A549 (cell line): Measurements from ENCODE around the gene ACAD11. TPM values are rescaled to one million over a fixed set of nuclear protein-coding genes. Genes with fewer than 3 reads are reported as not detected.

ENCODE experiments used
- ATAC-seq, 2 experiments: fragments of 200-7000 bp in 1 of 2; fragments of >200 bp in 1 of 2; cut with Nextera tagmentation in 1 of 2; cut with Tn5 transposase in 1 of 2; 3 replicates each; pipeline versions ENCODE4 v1.8.0 to v1.9.1; 2018 to 2020; ENCODE audit warnings: mild to moderate bottlenecking in 1 of 2, moderate library complexity in 1 of 2
- CTCF ChIA-PET: fragments of 300-600 bp; sonication (Branson Sonifier 250); formaldehyde crosslinking; extraction: SDS; loops from one replicate; lab custom pipeline; 2021; ENCODE audit warnings: antibody characterized with exemption, inconsistent platforms; lab: Yijun Ruan, JAX
- POLR2A ChIA-PET: fragments of 350-600 bp; formaldehyde crosslinking; extraction: SDS; loops from one replicate; lab custom pipeline; 2021; ENCODE audit warnings: antibody characterized with exemption, inconsistent platforms; lab: Yijun Ruan, JAX
- DNase-seq, 2 experiments: peaks; one replicate each; pipeline versions ENCODE4 v3.0.0 to v3.0.0-alpha.2; 2011 to 2016; ENCODE audit warnings: low read depth in 1 of 2, low spot score in 1 of 2
- FAIRE-seq: peaks from 2 replicates; lab custom pipeline; 2011; peaks lifted over from hg19 to GRCh38; lab: Jason Lieb, UNC
- H3K27ac ChIP-seq, 2 experiments: fragments of >200 bp; sonication (Bioruptor Twin); formaldehyde crosslinking; 3 replicates each; pipeline ENCODE4 v1.5.1; 2016 to 2017
- H3K4me1 ChIP-seq: fragments of >200 bp; sonication (Bioruptor Twin); formaldehyde crosslinking; 3 replicates; pipeline ENCODE4 v1.6.1; 2016
- H3K4me2 ChIP-seq: fragments of >200 bp; sonication (Bioruptor Twin); formaldehyde crosslinking; 3 replicates; pipeline ENCODE4 v1.6.1; 2016
- H3K4me3 ChIP-seq: fragments of >200 bp; sonication (Bioruptor Twin); formaldehyde crosslinking; 3 replicates; pipeline ENCODE4 v1.5.1; 2016
- H3K9me3 ChIP-seq: fragments of >200 bp; sonication (Bioruptor Twin); formaldehyde crosslinking; 3 replicates; pipeline ENCODE4 v1.6.1; 2016
- CBX2 ChIP-seq: fragments of 200-600 bp; sonication (generic); IDR thresholded peaks from 2 replicates; pipeline ENCODE4 v1.6.1; 2016; ENCODE audit warnings: low read depth, mild to moderate bottlenecking, borderline replicate concordance
- CEBPB ChIP-seq, 2 experiments: fragments of >200 bp in 1 of 2; sonication (Bioruptor Twin) in 1 of 2; formaldehyde crosslinking in 1 of 2; IDR thresholded peaks; 2 replicates each; pipeline ENCODE4 v1.6.1; 2012 to 2016
- EHF ChIP-seq: fragments of 250-450 bp; sonication (Bioruptor Pico); IDR thresholded peaks from 2 replicates; pipeline ENCODE4 v1.5.0; 2020; ENCODE audit warnings: mild to moderate bottlenecking
- EP300 ChIP-seq, 2 experiments: fragments of >200 bp; sonication (Bioruptor Twin); formaldehyde crosslinking; IDR thresholded peaks; 2 replicates in 1 of 2; 3 replicates in 1 of 2; pipeline ENCODE4 v1.6.1; 2016 to 2017
- ESRRA ChIP-seq: fragments of 150-350 bp; IDR thresholded peaks from 2 replicates; pipeline ENCODE4 v1.6.1; 2014; ENCODE audit warnings: mild to moderate bottlenecking, low read length, borderline replicate concordance
- FOSL2 ChIP-seq, 2 experiments: fragments of 450-650 bp in 1 of 2; fragments of >200 bp in 1 of 2; sonication (Bioruptor Twin) in 1 of 2; formaldehyde crosslinking; IDR thresholded peaks; 2 replicates each; pipeline versions ENCODE4 v1.5.0 to v1.6.1; 2016 to 2020; ENCODE audit warnings: mild to moderate bottlenecking in 1 of 2, moderate library complexity in 1 of 2
- HDAC2 ChIP-seq: fragments of 200-600 bp; sonication (generic); IDR thresholded peaks from 2 replicates; pipeline ENCODE4 v1.6.1; 2016
- HOXA7 ChIP-seq: fragments of 250-450 bp; sonication (Bioruptor Pico); IDR thresholded peaks from 2 replicates; pipeline ENCODE4 v1.5.0; 2020; ENCODE audit warnings: mild to moderate bottlenecking, moderate library complexity
- JUN ChIP-seq, 2 experiments: fragments of >200 bp; sonication (Bioruptor Twin); formaldehyde crosslinking; IDR thresholded peaks; 2 replicates in 1 of 2; 3 replicates in 1 of 2; pipeline ENCODE4 v1.6.1; 2016 to 2017
- KDM1A ChIP-seq: fragments of 200-600 bp; sonication (generic); IDR thresholded peaks from 2 replicates; pipeline ENCODE4 v1.6.1; 2016; ENCODE audit warnings: low read depth, mild to moderate bottlenecking
- NPAS2 ChIP-seq: fragments of 250-450 bp; sonication (Bioruptor Pico); IDR thresholded peaks from 2 replicates; pipeline ENCODE4 v1.8.0; 2022; ENCODE audit warnings: mild to moderate bottlenecking, moderate library complexity, borderline replicate concordance
- POLR2A ChIP-seq: IDR thresholded peaks from 2 replicates; pipeline ENCODE4 v1.6.1; 2012; ENCODE audit warnings: mild to moderate bottlenecking, low read length
- POLR2AphosphoS2 ChIP-seq: conservative IDR thresholded peaks from 2 replicates; pipeline ENCODE4 v1.6.1; 2012; ENCODE audit warnings: low read length, improper control_type of control experiment, inconsistent platforms
- RFX5 ChIP-seq: fragments of 450-650 bp; IDR thresholded peaks from 2 replicates; pipeline ENCODE4 v1.7.1; 2014; ENCODE audit warnings: antibody characterized with exemption, mild to moderate bottlenecking, moderate library complexity
- TP53 ChIP-seq: fragments of 250-450 bp; sonication (Bioruptor Pico); IDR thresholded peaks from 2 replicates; pipeline ENCODE4 v1.5.0; 2021; ENCODE audit warnings: mild to moderate bottlenecking, moderate library complexity
- ZC3H11A ChIP-seq: fragments of 450-650 bp; IDR thresholded peaks from 2 replicates; pipeline ENCODE4 v1.6.1; 2014; ENCODE audit warnings: antibody characterized with exemption, mild to moderate bottlenecking
- WGBS: methylation state at CpG from one replicate; pipeline ENCODE4 v1.1.6; 2017; ENCODE audit errors: missing lambda C conversion rate; 5-methylcytosine and 5-hydroxymethylcytosine counted together
- polyA plus RNA-seq, 4 experiments: library from polyadenylated mRNA; depleted of rRNA in 3 of 4; stranded (reverse); fragments of >200 nt; fragmentation: RNase III in 1 of 4; extraction: RNeasy Plus Mini Kit Qiagen cat#74134 plus additional on column Dnase treatment in 1 of 4; gene quantifications; 2 replicates in 3 of 4; 3 replicates in 1 of 4; pipeline ENCODE4 v1.2.3, GENCODE V29; 2011 to 2017
- TF ChIP-seq, protein P1 (sequence below): fragments of 150-350 bp; IDR thresholded peaks from 2 replicates; pipeline ENCODE4 v1.6.1; 2014; ENCODE audit warnings: low read depth, mild to moderate bottlenecking, low read length
- TF ChIP-seq, protein P2 (sequence below): IDR thresholded peaks from 2 replicates; pipeline ENCODE4 v1.6.1; 2012
- TF ChIP-seq, protein P3 (sequence below): fragments of >200 bp; sonication (Bioruptor Twin); formaldehyde crosslinking; IDR thresholded peaks from 2 replicates; pipeline ENCODE4 v1.6.1; 2016
- TF ChIP-seq, protein P4 (sequence below): fragments of 250-450 bp; sonication (Bioruptor Pico); IDR thresholded peaks from 2 replicates; pipeline ENCODE4 v1.5.0; 2021; ENCODE audit warnings: mild to moderate bottlenecking, moderate library complexity, borderline replicate concordance

ACAD11 gene
- polyA plus RNA-seq, 2 of the 4 experiments (the other 2 are of a cell fraction), result 10.3 to 19.2 TPM

DNA sequence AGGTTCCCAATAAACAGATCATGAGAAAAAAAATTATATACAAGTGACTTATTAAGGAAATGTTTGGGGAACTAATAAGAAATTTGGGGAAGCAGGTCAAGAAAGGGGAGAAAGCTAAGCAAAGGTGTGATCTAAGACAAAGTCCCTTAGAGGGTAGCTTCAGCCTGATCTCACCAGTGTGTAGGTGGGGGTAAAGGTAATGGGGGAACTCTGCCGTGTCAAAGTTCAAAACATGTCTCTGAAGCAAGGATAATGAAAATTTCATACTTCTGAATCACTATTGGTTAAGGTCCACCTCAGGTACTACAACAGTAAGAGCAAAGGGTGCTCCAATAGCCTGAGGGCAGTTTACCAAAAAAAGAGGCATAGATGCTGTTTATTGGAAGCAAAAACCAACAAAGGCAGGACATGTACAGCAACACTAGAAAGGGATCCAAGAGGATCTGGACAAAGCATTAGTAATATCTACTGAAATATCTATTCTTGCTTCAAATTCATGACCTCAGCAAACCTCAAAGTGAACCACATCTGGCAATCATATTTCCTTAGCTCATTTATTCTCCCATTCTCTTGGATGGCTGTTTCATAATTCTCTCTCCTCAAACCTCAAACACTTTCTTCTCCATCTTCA lies 6.9 kb downstream of the ACAD11 start:
- Histone ChIP-seq H3K4me3 (no peak overlapping the region), H3K4me1 (no peaks in the 10 kb centered on the region), H3K9me3 (no peaks in the 10 kb centered on the region), H3K27ac (no peak overlapping the region), H3K4me2 (no peak overlapping the region)
- DNase-seq (no peak), FAIRE-seq (no peak), ATAC-seq (no peak)
- POLR2A ChIA-PET, result no interaction called here
- WGBS, result 76% methylated on average over 1 of the region's 1 CpG
- CTCF ChIA-PET, result interaction anchor here (1.0 to 1.7 kb wide), 2 partner anchors 9 to 11 kb away, joined by 4 read pairs; no protein-coding TSS in a partner anchor
- TF ChIP-seq TP53 (CRISPR knock-in tag) (no peak), NPAS2 (no peak), POLR2A (no peak)

DNA sequence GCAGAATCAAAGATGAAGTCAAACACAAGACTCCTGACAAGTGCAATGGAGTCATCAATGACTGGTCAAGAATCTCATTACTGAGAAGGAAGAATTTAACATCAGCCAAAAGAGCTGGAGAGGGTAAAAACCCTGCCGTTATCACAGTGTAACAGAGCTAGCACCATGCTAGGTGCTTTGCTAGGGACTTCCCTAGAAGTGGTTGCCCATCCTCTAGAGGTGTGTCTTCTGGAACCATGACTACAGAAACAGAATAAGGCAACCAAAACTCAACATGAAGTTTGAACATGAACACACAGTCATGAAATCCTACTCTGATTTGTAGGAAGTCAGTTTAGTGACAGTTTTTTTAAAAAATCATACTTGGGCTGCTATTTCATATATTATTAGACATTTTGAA lies 9.5 kb downstream of the ACAD11 start:
- TF ChIP-seq ESRRA, result no peak
- no peak for TF ChIP-seq HOXA7 (CRISPR knock-in tag)
- no peak for TF ChIP-seq POLR2AphosphoS2
- TF ChIP-seq, protein P1, sequence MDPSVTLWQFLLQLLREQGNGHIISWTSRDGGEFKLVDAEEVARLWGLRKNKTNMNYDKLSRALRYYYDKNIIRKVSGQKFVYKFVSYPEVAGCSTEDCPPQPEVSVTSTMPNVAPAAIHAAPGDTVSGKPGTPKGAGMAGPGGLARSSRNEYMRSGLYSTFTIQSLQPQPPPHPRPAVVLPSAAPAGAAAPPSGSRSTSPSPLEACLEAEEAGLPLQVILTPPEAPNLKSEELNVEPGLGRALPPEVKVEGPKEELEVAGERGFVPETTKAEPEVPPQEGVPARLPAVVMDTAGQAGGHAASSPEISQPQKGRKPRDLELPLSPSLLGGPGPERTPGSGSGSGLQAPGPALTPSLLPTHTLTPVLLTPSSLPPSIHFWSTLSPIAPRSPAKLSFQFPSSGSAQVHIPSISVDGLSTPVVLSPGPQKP, result no peak
- TF ChIP-seq, protein P2, sequence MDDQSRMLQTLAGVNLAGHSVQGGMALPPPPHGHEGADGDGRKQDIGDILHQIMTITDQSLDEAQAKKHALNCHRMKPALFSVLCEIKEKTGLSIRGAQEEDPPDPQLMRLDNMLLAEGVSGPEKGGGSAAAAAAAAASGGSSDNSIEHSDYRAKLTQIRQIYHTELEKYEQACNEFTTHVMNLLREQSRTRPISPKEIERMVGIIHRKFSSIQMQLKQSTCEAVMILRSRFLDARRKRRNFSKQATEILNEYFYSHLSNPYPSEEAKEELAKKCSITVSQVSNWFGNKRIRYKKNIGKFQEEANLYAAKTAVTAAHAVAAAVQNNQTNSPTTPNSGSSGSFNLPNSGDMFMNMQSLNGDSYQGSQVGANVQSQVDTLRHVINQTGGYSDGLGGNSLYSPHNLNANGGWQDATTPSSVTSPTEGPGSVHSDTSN, result no peak
- TF ChIP-seq HDAC2, result no peak
- no peak for TF ChIP-seq EHF (CRISPR knock-in tag)
- TF ChIP-seq KDM1A, result no peak
- no peak for TF ChIP-seq FOSL2 (IDR thresholded peaks at IDR 0.05)
- no peak for TF ChIP-seq FOSL2 (CRISPR knock-in tag; IDR thresholded peaks at IDR 0.05)
- FAIRE-seq, result no peak

DNA sequence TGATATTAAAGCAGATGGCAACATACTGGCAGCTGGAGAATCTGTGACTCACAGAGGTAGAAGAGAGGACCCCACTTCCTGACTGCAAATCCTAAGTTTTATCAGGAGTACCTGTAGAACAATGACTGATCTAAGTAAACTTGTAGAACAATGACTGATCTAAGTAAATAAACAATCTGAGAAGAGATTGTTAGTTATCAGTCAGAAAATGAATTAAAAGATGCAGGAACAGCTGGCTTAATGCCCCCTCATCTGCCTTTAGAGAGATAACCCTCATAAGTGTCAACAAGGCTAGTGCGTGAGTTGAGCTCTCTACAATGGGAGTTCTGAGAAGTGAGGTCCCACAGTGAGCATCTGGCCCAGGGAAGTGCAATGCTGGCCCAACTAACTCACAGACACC lies 14.6 kb downstream of the ACAD11 start:
- Histone ChIP-seq H3K4me3 (no peak overlapping the region), H3K4me2 (no peak overlapping the region), H3K27ac (no peak overlapping the region), H3K9me3 (no peaks in the 10 kb centered on the region), H3K4me1 (peaks cover 9% of the 10 kb centered on the region)
- ChIA-PET CTCF (no interaction called here), POLR2A (no interaction called here)
- DNase-seq (no peak), ATAC-seq (no peak; a peak in 1 of 6 replicates), FAIRE-seq (no peak)
- 100% methylated on average over 1 of the region's 1 CpG for WGBS
- TF ChIP-seq, protein P3, sequence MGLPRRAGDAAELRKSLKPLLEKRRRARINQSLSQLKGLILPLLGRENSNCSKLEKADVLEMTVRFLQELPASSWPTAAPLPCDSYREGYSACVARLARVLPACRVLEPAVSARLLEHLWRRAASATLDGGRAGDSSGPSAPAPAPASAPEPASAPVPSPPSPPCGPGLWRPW, result no peak
- TF ChIP-seq RFX5 (no peak), CBX2 (no peak), ZC3H11A (no peak), EP300 (IDR thresholded peaks at IDR 0.05) (no peak), CEBPB (IDR thresholded peaks at IDR 0.05) (no peak), JUN (IDR thresholded peaks at IDR 0.05) (no peak)
- TF ChIP-seq, all 56 proteins: peak for 0

More for the DNA sequence above, 9.5 kb downstream of the ACAD11 start:
- 86% methylated on average over 1 of the region's 1 CpG for WGBS
- DNase-seq (no peak), ATAC-seq (no peak)
- Histone ChIP-seq H3K4me3 (no peak overlapping the region), H3K4me2 (no peak overlapping the region), H3K9me3 (no peaks in the 10 kb centered on the region), H3K4me1 (peaks cover 3% of the 10 kb centered on the region; the same call in 2 of the 3 replicates), H3K27ac (no peak overlapping the region)
- CTCF ChIA-PET, result interaction anchor here (1.3 kb wide), 1 partner anchor 114 kb away, joined by 4 read pairs; no protein-coding TSS in a partner anchor
- POLR2A ChIA-PET, result no interaction called here

DNA sequence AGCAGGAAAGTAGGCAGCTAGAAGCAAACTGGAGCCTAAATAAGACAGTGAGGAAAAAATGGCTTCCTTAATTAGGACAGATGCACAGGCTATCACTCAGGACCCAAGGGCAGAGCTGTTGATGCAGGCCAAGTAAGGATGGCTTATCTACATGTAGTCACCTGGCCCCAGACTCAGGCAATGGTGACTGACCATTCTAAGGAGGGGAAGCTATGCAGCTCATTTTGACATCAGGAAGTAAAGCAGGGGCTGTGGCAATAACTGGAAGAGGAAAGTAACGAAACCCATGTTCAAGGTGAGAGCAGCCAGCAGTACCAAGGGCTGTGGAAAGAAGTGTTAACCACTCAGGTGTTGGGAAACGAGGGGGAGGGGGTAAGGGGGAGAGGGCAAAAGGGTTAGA lies 16.2 kb downstream of the ACAD11 start:
- Histone ChIP-seq H3K4me3 (no peak overlapping the region), H3K27ac (no peak overlapping the region), H3K4me1 (peaks cover 12% of the 10 kb centered on the region), H3K9me3 (no peaks in the 10 kb centered on the region), H3K4me2 (no peak overlapping the region)
- no peak for DNase-seq
- TF ChIP-seq RFX5, result no peak
- TF ChIP-seq KDM1A, result no peak
- TF ChIP-seq, protein P4, sequence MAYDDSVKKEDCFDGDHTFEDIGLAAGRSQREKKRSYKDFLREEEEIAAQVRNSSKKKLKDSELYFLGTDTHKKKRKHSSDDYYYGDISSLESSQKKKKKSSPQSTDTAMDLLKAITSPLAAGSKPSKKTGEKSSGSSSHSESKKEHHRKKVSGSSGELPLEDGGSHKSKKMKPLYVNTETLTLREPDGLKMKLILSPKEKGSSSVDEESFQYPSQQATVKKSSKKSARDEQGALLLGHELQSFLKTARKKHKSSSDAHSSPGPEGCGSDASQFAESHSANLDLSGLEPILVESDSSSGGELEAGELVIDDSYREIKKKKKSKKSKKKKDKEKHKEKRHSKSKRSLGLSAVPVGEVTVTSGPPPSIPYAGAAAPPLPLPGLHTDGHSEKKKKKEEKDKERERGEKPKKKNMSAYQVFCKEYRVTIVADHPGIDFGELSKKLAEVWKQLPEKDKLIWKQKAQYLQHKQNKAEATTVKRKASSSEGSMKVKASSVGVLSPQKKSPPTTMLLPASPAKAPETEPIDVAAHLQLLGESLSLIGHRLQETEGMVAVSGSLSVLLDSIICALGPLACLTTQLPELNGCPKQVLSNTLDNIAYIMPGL (CRISPR knock-in tag), result no peak
- ChIA-PET POLR2A (no interaction called here), CTCF (interaction anchor here (0.7 to 2.1 kb wide), 8 partner anchors 10 to 292 kb away, joined by 3 to 16 read pairs (median 6); no protein-coding TSS in a partner anchor)
- no peak for FAIRE-seq
- WGBS, result 56% methylated on average over 2 of the region's 2 CpGs
- ATAC-seq, result no peak
